HUES48 (cell line): ENCODE results near the gene TNP2.
"Not testable (repeated sequence)": the region's sequence is repeated elsewhere in the genome, so short reads cannot be mapped to it uniquely, and the experiment has no call there.

Experiments used
- H3K27ac ChIP-seq: one replicate; pipeline ENCODE4 v1.7.0; 2013; ENCODE audit warnings: low read depth, low read length, inconsistent platforms
- H3K27me3 ChIP-seq: 2 replicates; pipeline ENCODE4 v1.6.1; 2013; ENCODE audit warnings: mild to moderate bottlenecking, low read length; ENCODE audit not compliant: control insufficient read depth, insufficient read depth
- H3K36me3 ChIP-seq: 2 replicates; pipeline ENCODE4 v1.6.1; 2013; ENCODE audit warnings: low read length; ENCODE audit not compliant: control insufficient read depth, insufficient read depth
- H3K4me1 ChIP-seq: 2 replicates; pipeline ENCODE4 v1.6.1; 2013; ENCODE audit warnings: mild to moderate bottlenecking, low read length; ENCODE audit not compliant: control insufficient read depth, insufficient read depth
- H3K4me3 ChIP-seq: 2 replicates; pipeline ENCODE4 v1.5.1; 2013; ENCODE audit warnings: mild to moderate bottlenecking, low read depth, low read length
- H3K9ac ChIP-seq: 2 replicates; pipeline ENCODE4 v1.6.1; 2013; ENCODE audit warnings: mild to moderate bottlenecking, low read depth, low read length, moderate library complexity
- H3K9me3 ChIP-seq: 2 replicates; pipeline ENCODE4 v1.6.1; 2013; ENCODE audit warnings: low read length; ENCODE audit not compliant: control insufficient read depth, insufficient read depth

The TNP2 gene

DNA sequence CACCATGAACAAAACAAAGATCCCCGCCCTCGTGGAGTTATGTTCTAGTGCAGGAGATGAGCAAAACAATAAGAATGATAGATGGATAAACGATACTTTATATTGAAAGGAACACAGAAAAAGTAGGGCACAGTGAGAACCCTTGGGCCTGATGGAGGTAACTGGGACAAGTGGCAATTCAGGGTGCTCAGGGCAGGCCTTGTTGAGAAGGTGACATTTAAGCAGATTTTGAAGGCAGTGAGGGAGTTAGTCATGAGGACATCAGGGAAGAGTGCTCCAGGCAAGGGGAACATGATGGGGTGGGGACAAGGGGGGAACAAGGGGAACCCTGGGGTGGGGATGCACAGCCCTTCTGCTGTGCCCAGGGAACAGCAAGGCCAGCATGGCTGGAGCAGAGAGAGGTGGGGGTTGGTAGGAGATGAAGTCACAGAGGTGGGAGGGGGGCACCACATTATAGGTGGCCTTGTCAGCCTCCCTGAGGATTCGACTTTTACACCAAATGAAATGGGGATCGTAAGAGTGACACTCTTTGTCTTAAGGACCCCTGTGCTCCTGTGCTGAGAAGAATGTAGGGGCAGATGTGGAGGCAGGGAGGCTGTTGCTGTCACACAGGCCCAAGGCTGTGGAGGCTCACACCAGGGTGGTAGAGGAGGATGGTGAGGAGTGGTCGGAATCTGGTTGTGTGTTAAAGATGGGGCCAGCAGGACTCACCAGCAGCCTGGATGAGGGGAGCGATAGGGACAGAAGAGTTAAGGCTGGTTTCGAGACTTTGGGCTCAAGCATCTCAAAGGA lies 21.2 kb upstream of the TNP2 start:
- Histone ChIP-seq H3K27ac (no peak overlapping the region), H3K27me3 (no peaks in the 10 kb centered on the region), H3K9me3 (no peaks in the 10 kb centered on the region), H3K4me3 (no peak overlapping the region), H3K9ac (no peak overlapping the region), H3K4me1 (peaks cover 4% of the 10 kb centered on the region; the same call in 1 of the 2 replicates), H3K36me3 (no peaks in the 10 kb centered on the region)

DNA sequence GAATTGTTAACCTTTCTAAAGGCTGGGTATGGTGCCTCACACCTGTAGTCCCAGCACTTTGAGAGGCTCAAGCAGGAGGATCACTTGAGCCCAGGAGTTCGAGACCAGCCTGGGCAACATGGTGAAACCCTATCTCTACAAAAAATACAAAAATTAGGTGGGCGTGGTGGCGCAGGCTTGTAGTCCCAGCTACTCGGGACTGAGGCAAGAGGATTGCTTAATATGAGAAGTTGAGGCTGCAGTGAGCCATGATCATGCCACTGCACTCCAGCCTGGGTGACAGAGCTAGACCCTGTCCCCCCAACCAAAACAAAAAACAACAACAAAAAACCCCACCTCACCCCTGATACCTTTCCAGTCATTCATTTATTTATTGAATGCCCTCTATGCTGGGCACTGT lies 20.6 kb upstream of the TNP2 start:
- H3K9ac ChIP-seq, H3K36me3 ChIP-seq, H3K9me3 ChIP-seq, H3K27me3 ChIP-seq, H3K27ac ChIP-seq, H3K4me1 ChIP-seq, H3K4me3 ChIP-seq: not testable (repeated sequence)

DNA sequence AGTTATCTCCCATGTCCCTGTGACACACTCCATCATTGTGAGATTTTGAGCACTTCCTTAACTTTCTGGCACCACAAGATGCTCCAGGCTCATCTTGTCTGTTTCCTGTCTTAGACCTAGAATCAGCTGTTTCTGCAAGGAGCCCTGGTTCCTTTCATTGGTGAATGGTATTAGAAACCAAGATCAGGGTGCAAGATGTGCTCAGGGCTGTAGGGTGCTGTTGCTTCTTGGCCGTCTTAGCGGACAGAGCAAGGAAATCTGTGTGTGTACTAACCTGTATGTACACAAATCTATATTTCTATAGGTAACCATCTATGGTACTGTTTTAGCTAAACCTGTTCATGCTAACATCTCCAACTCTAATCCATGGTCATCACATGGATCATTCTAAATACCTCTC lies 20.1 kb upstream of the TNP2 start:
- Histone ChIP-seq H3K4me1 (peaks cover 4% of the 10 kb centered on the region; the same call in 1 of the 2 replicates), H3K9me3 (no peaks in the 10 kb centered on the region), H3K9ac (no peak overlapping the region), H3K36me3 (no peaks in the 10 kb centered on the region), H3K4me3 (no peak overlapping the region), H3K27me3 (no peaks in the 10 kb centered on the region), H3K27ac (no peak overlapping the region)

DNA sequence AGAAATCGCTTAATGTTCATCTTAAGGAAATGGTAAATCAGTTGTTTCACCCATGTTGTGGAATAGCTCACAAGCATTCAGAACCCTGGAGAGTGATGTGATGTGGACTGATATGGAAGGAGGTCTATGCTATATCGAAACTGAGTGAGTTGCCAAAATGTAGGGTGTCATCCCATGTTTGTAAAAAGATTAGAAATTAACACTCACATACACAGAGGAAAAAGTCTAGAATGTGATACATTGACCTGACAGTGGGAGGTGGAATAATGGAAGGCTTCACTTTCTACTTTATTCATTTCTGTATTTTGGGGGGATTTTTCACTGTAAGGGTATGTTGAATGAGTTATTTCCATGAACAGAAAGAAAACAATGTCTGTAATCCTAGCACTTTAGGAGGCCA lies 16.7 kb upstream of the TNP2 start:
- Histone ChIP-seq H3K4me1 (no peaks in the 10 kb centered on the region), H3K36me3 (no peaks in the 10 kb centered on the region), H3K27ac (no peak overlapping the region), H3K4me3 (no peak overlapping the region), H3K9me3 (no peaks in the 10 kb centered on the region), H3K27me3 (no peaks in the 10 kb centered on the region), H3K9ac (no peak overlapping the region)

DNA sequence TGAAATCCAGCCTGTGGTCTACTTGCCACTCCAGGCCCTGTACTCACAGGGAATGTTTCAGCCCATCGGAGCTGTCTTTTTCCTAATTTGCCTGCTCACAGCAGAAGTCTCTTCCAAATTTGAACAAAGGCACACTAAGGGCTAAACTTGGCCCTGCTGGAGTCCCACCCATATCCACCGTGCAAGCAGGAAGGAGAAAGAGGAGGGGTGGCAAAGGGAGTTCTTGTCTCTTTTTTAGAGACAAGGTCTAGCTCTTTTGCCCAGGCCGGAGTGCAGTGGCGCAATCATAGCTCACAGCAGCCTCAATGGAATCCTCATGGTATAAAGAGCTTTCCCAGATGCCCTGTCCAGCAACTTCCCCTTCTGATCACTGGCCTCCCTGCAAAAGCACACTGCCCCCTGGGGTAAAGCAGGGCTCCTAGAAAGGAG lies 14.7 kb upstream of the TNP2 start:
- Histone ChIP-seq H3K27me3 (no peaks in the 10 kb centered on the region), H3K27ac (no peak overlapping the region), H3K9ac (no peak overlapping the region), H3K4me3 (no peak overlapping the region), H3K36me3 (no peaks in the 10 kb centered on the region), H3K4me1 (no peaks in the 10 kb centered on the region), H3K9me3 (no peaks in the 10 kb centered on the region)

DNA sequence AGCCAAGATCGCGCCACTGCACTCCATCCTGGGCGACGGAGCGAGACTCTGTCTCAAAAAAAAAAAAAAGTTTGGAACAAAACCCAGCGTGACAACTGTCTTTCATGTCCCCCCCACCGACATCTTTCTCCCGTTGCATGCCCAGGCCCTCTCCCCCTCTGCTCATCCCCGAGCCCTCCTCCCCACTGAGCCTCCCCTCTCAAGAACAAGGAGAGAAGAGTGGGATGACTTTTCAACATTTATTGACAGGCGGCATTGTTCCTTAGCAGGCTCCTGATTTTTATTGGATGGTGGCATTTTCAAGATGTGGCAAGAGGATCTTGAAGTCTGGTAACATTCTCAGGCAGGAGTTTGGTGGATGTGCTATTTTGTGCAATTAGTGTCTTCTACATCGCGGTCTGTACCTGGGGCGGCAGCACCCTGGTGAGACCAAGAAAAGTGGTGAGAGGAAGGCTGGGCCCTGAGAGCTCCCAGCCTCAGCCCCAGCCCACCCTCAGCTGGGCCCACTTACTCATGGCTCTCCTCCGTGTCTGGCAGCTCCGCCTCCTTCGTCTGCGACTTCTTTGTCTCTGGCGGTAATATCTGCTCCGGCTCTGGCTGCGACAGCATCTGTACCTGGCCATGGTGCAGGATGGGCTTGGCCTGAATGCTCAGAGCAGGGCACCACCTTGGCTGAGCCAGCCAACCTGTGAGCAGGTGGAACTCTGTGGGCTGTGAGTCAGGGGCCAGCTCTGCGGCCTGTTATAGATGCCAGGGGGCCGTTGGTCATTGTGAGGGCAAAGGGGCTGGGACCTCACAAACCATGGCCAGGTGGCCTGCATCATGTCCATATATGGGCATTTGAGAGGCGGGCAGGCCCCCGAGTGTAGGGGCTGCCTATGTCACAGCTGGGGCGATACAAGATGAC lies 11.7 kb upstream of the TNP2 start, which contains the start of gene PRM1:
PRM1 (minus strand) TSS at position 715 of the 907 bp plus-strand sequence; CDS start at position 623, 92 bp downstream.
- H3K4me3 ChIP-seq = no peak within 1 kb of the TSS
- H3K9ac ChIP-seq = no peak within 1 kb of the TSS
- no peaks in the 10 kb centered on the region for H3K9me3 ChIP-seq
- H3K36me3 ChIP-seq = no peaks in the 10 kb centered on the region
- H3K4me1 ChIP-seq = no peaks in the 10 kb centered on the region
- H3K27me3 ChIP-seq = no peaks in the 10 kb centered on the region
- H3K27ac ChIP-seq = no peak within 1 kb of the TSS

DNA sequence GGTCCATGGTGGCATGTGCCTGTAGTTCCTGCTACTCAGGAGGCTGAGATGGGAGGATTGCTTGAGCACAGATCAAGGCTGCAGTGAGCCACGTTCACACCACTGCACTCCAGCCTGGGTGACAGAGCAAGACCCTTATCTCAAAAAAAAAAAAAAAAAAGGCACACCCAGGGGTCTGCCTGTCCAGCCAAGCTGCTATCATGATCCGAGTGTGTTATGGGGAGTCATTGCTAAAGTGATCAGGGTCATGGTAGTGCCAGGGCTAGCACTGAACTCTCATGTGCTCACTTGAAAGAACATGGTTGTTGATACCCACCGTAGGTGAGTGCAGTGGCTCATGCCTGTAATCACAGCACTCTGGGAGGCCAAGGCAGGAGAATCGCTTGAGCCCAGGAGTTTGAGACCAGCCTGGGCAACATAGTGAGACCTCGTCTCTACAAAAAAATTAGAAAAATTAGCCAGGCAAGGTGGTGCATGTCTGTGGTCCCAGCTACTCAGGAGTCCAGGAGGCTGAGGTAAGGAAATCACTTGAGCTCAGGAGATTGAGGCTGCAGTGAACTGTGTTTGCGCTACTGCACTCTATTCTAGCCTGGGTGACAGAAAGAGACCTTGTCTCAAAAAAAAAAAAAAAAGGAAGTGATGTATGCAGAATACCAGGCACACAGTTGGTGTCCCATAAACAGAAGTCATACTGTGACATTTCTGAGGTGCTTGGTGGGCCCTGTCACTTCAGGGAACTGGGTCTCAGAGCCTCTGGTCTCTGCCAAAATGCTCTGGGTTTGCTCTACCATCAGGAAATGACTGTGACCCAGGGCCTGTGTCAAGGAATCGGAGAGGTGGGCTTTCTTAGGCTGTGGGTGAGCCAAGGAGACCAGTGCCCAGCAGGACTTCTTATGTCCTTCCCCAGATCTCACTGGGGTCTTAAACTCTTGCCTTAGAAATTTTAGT lies 9.8 kb upstream of the TNP2 start:
- Histone ChIP-seq H3K9ac (no peak overlapping the region), H3K27ac (no peak overlapping the region)

DNA sequence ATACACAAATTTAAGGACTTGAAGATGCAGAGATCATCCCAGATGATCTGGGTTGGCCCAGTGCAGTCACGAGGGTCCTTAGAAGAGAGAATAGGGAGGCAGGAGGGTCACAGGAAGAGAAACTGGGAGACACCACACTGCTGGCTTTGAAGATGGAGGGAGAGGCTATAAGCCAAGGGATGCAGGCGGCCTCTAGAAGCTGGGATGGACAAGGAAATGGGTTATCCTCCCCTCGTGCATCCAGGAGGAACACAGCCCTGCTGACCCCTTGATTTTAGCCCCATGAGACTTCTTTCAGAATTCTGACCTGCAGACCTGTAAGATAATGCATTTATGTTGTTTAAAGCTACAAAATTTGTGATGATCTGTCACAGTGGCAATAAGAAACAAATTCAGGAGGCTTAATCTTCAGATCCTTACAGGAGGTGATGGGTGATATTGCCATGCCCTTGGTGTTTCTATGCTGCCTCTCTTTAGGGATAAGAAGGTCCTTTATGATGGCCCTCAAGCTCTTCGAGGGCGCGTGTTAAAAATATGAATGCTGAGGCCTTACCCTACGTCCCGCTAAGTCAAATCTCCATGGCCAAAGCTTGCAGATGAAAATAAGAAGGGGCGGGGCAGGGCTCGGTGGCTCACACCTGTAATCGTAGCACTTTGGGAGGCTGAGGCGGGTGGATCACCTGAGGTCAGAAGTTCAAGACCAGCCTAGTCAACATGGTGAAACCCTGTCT lies 8.6 kb upstream of the TNP2 start:
- Histone ChIP-seq H3K27ac (no peak overlapping the region), H3K9me3 (no peaks in the 10 kb centered on the region)

More for the DNA sequence above, 9.8 kb upstream of the TNP2 start:
- H3K27me3 ChIP-seq = no peaks in the 10 kb centered on the region
- no peaks in the 10 kb centered on the region for H3K36me3 ChIP-seq
- H3K9me3 ChIP-seq = no peaks in the 10 kb centered on the region
- H3K4me1 ChIP-seq = no peaks in the 10 kb centered on the region
- H3K4me3 ChIP-seq = no peak overlapping the region

DNA sequence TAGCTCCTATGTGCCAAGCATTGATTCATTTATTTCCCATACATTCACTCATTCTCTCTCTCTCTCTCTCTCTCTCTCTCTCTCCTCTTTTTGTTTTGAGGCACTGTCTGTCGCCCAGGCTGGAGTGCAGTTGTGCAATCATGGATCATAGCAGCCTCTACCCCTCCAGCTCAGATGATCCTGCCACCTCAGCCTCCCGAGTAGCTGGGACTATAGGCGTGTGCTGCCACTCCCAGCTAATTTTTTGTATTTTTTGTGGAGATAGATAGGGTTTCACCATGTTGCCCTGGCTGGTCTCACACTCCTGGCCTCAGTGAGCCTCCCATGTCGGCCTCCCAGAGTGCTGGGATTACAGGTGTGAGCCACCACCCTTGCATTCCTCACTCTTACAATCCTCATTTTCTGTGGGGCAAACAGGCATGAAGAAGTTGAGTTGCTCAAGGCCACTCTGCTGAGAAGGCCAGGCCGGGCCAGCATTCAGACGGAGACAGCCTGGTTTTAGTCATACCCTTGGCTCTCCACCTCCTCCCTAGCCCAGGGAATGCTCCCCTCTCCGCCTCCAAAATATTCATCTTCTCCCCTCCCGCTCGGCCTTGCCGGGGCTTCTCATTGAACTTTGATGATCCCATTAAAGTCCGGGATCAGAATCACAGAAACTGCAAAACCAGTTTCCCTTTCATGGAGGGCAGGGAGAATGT lies 7.9 kb upstream of the TNP2 start:
- no peak overlapping the region for H3K9ac ChIP-seq
- no peak overlapping the region for H3K27ac ChIP-seq
- no peaks in the 10 kb centered on the region for H3K27me3 ChIP-seq
- H3K4me3 ChIP-seq = no peak overlapping the region
- H3K36me3 ChIP-seq = no peaks in the 10 kb centered on the region
- H3K4me1 ChIP-seq = 0 out of 2 replicates have a peak, but pooled peaks cover 3% of the 10 kb centered on the region
- H3K9me3 ChIP-seq = no peaks in the 10 kb centered on the region

More for the DNA sequence above, 8.6 kb upstream of the TNP2 start:
- no peaks in the 10 kb centered on the region for H3K36me3 ChIP-seq
- 0 out of 2 replicates have a peak, but pooled peaks cover 3% of the 10 kb centered on the region for H3K4me1 ChIP-seq
- no peak overlapping the region for H3K4me3 ChIP-seq
- no peaks in the 10 kb centered on the region for H3K27me3 ChIP-seq
- no peak overlapping the region for H3K9ac ChIP-seq
